ENCODE results near the gene EIF2S2.
A peak's percentile ranks its signal among the peaks of the same experiment; 100 is the strongest.

The EIF2S2 gene

DNA sequence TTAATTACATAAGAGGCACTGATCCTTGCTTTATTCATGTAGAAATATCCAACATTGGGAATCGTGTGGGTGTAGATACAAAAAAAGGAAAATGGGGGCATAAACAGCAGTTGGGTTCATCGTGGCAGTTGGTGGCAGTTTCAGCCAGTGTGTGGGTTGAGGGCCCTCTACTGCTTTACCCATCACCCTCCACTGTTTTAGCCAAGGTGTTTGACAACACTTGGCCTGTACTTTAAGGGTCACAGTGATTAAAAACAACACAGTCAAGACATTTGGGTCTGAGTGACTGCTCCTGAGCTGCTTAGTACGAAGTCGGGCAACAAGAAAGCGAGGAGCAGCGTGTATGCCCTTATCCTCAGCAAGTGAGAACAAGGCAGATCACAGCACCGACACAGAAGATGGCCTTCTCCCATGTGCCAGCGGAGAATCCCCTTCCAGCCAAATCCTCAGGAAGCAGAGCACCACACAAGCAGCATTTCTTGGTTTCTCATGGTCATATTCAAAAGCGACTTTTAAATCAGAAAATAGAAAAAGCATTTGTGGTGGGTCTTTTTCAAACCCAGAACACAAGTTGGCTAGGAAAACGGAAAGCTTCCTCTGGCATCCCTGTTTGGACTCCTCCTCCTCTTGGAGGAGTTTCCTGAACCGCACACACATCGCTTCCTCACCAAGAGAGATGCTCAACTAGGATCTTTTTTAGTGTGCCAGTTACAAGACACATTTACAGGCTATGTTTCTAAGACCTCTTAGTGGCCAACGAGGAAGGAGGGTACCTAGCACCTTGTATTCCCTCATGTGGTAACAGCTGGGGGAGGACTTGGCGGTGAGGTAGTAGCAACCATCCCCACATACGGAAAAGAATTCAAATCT, 23.5 kb downstream of the EIF2S2 start:
- no peak for DNase-seq

DNA sequence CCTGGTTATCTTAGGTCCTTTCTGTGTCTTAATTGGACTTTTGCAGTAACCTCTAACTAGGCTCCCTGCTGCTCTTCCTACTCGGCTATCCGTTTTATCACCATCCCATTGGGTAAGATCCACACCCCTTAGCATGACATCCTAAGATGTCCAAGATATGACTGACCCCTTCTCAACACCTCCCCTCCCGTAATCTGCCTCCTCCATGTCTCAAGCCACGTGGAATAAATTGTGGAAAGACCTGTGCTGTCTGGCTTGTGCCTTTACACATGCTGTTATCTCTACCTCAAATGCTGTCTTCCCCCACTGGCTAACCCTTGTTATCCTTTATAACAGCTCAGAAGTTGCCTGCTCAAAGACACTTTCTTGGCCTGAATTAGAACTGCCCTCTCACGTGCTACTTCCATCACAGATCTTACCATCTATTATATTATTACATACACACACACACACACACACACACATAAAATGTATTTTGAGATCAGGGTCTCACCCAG, 26.5 kb downstream of the EIF2S2 start:
- no peak for DNase-seq

DNA sequence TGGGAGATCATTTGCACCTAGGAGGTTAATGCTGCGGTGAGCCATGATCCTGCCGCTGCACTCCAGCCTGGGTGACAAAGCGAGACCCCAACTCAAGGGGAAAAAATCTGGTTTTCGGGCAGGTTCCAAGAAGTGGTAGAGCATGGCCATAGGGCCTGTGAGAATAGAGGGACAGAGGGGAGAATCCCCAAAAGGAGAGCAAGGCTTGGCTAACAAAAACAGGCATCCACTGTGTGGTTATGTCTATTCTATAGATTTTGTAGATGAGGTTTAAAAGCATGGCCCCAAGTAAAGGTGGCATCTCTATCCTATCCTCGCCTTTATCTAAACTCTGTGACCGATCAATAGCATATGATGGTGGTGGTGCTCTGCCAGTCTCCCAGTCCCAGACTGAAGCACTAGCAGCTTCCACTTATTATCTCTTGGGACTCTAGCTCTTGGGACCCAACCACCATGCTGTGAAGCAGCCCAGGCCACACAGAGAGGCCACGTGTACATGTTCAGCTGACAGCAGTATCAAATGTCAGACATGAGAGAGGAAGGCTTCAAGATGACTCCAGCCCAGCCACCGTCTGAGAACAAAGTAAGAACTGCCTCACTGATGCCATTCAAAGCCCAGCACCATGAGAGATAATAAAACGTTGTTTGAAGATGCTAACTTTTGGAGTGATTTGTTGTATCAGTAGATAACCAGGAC, 27.7 kb downstream of the EIF2S2 start:
- no peak for DNase-seq

GRCh38 chr20:34083781-34084180, 28.3 kb downstream of the EIF2S2 start:
- no peak for DNase-seq

DNA sequence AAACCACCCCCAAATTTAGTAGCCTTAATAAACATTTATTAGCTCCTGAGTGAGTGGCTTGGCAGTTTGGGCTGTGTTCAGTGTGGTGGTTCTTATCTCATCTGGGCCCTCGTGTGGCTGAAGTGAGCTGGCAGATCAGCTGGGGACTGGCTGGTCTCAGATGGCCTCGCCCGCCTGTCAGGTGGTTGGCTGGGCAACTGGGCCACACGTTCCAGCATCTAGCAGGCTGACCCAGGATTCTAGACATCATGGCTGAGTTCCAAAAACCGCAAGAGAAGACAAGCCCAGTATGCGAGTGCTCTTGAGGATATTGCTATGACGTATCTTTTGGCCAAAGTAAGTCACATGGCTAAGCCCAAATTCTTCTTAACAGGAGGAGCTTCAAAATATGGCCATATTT, 28.9 kb downstream of the EIF2S2 start:
- DNase-seq, result no peak

GRCh38 chr20:34082232-34082887, 29.7 kb downstream of the EIF2S2 start:
- no peak for DNase-seq

DNA sequence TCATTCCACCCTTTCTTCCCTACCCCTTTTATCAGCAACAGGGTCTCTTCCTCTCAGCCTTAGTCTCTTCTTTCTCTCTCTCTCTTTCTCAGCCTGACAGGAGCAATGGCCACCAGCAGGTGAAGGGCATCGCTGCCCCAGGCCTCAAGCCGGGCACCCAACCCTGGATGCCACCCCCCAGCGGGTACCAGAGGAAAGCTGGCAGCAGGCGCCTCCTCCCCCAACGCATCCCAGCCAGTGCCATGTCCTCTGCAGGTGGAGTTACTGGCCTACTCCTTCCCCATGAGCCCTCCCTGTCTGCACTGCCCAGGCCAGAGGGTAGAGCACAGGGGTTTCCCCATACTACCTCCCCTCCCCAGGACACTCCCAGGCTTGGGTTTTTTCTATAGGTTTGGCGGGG, 32.2 kb downstream of the EIF2S2 start:
- DNase-seq, result no peak

DNA sequence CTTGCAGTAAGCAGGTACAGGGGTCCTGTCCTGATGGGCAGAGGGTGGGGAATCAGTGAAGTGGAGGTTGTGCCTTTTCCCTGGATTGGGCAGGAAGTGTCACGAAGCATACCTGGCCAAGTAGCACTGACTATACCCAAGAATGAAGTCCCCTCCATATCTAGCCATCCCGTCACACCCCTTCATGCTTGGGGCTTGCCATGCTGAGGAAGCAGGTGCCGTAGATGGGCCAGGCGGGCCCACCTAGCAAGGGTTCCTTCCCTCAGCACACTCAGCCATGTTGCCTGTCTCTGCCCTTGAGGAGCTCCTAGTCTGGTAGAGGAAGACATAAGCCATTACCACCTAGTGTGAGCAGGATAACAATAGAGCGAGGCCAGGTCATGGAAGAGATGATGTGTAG, 33.5 kb downstream of the EIF2S2 start:
- no peak for DNase-seq

DNA sequence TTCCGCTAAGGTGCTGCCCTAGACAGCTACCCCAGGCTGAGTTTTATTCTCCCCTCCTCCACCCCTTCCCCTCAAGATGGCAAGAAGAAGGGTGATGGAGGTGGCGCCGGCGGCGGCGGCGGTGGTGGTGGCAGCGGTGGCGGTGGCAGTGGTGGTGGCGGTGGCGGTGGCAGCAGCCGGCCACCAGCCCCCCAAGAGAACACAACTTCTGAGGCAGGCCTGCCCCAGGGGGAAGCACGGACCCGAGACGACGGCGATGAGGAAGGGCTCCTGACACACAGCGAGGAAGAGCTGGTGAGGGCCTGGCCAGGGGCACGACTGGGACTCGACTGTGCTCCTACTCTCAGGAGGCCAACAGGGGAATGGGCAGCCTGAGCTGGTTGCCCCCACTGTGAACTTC, 35.1 kb downstream of the EIF2S2 start:
- DNase-seq, result no peak

DNA sequence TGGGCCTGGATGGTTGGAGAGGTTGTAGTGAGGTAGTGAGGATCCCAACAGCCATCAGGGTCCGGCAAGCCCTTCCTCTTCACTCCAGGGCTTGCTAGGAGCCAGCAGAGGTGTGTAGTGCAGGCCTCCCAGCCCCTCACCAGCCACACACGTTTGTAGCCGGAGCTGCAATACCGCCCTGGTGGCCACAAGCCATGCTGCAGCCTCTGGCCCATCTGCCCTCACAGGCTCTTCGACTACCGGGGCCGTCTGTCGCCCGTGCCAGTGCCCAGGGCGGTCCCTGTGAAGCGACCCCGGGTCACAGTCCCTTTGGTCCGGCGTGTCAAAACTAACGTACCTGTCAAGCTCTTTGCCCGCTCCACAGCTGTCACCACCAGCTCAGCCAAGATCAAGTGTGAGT, 36.4 kb downstream of the EIF2S2 start:
- no peak for DNase-seq

DNA sequence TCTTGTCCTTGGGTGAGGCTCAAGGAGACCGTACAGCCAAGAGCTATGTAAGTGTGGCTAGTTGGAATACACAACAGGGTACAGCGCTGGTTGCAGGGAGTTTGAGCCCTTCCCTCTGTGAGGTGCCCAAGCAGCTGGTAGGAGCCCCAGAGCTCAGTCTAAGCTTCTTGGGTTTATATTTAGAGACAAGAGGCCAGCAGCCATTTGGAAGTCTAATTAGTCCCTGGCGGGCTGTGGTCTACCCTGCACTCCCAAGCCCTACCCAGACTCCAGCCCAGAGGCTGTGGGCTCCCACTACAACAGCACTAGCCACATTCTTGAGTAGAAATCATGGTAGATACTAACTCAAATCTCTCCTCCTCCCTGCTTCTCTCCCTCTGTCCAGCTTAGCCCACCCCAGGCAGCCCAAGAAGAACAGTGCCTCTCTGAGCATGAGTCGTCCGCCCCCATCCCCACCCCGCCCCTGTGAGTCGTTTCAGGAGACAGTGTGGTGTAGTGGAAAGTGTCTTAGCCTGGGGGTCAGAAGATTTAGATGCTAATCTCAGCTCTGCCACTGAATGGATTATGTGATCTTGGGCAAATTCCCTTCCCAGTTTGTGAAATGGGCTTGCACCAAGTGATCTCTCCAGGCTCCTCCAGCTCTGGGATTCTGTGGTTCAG, 37.8 kb downstream of the EIF2S2 start:
- no peak for DNase-seq

- DNase-seq, result no peak
These were observed 39.3 kb downstream of the EIF2S2 start for GRCh38 chr20:34072778-34073177.

DNA sequence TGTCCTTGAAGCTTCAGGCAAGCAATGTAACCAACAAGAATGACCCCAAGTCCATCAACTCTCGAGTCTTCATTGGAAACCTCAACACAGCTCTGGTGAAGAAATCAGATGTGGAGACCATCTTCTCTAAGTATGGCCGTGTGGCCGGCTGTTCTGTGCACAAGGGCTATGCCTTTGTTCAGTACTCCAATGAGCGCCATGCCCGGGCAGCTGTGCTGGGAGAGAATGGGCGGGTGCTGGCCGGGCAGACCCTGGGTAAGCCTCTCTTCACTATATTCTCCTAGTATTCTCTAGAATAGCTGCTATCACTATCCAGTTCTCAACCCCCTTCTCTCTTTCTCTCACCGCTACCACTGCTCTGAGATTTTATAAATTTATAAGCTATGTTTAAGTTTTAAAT, 40.0 kb downstream of the EIF2S2 start:
- no peak for DNase-seq

DNA sequence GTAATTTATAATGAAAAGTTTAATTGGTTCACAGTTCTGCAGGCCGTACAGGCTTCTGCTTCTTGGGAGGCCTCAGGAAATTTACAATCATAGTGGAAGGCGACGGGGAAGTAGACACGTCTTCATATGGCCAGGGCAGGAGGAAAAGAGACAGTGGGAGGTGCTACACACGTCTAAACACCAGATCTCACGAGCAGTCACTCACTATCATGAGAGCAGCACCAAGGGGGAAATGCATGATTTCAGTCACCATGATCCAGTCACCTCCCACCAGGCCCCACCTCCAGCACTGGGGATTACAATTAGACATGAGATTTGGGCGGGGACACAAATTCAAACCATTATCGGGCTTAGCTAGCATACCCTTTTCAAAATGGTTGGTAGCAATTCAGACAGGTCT, 41.2 kb downstream of the EIF2S2 start:
- no peak for DNase-seq

DNA sequence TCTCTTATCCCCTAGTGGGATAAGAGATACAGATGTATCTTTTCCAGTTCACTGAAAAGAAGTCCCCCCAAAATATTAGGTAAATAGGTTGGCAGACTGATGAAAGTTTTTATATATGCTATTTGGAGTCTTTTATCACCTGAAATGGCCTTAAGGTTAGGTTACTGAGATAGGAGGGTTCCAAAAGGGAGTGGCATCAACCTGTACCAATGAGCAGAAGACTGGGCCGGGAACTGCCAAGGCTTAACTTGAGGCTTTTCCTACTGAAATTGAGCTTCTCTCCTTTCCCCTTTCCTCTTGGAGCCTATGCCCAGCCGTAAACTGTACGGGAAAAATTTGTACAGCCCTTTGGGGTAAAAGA, 42.0 kb downstream of the EIF2S2 start:
- DNase-seq, result no peak

DNA sequence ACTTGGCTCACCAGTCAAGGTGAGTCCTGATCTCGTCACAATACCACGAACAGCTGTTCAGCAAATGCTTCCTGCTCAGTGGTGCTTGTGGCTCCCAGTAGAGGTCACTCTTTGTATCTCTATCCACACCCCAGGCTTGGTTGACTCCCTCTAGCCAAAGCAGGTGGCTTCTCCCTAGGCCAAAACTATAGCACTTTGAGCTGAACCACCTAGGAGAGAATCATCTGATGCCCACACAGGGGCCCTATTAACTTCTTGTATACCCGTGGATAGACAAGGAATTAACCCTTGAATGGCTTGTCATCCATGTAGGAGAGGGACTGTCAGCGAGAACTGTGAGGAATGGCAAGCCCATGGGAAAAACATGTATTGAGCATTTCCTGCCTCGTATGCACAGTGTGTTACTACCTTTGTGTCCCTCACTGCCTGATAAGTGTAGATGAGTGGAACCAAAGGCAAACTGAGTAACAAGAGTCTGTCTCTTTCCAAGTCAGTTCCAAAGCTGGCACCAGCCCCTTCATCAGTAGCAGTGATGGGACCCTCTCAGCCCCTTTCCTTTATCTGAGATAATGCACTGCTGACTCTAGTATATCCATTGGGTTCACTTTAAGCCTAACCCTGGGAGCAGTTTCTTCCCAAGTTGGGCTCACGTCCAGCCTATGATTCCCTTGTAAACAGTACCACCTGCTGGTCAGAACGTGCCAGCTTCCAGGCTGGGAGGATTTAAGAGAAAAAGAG, 42.5 kb downstream of the EIF2S2 start:
- peak; percentile 36 to 61 for DNase-seq

GRCh38 chr20:34068001-34068400, 44.0 kb downstream of the EIF2S2 start:
- DNase-seq, result no peak

- no peak for DNase-seq
These were observed 45.5 kb downstream of the EIF2S2 start for GRCh38 chr20:34066476-34067090.

- DNase-seq, result no peak
These were observed 46.8 kb downstream of the EIF2S2 start for GRCh38 chr20:34065260-34065659.

GRCh38 chr20:34064286-34064685, 47.8 kb downstream of the EIF2S2 start:
- DNase-seq, result no peak

GRCh38 chr20:34062570-34063482, 49.2 kb downstream of the EIF2S2 start:
- DNase-seq, result no peak

Data from activated CD4-positive, alpha-beta T cell treated with anti-CD3 and anti-CD28 coated beads for 4 hours (primary cell).